ENCODE data around the gene CEP164.
A peak's percentile ranks its signal among the peaks of the same experiment; 100 is the strongest.
"Not testable (repeated sequence)": the region's sequence is repeated elsewhere in the genome, so short reads cannot be mapped to it uniquely, and the experiment has no call there.

Gene CEP164

GRCh38 chr11:117305145-117305544 is 22.5 kb upstream of the CEP164 start:
- no peak for DNase-seq (ENCODE audit: low spot score)

- no peak for DNase-seq (ENCODE audit: low spot score)
Observed at GRCh38 chr11:117309310-117309709, 18.3 kb upstream of the CEP164 start.

GRCh38 chr11:117313091-117313490 is 14.6 kb upstream of the CEP164 start:
- no peak for DNase-seq (ENCODE audit: low spot score)

GRCh38 chr11:117313828-117314768 is 13.6 kb upstream of the CEP164 start:
- no peak for DNase-seq (ENCODE audit: low spot score)

GRCh38 chr11:117314840-117315239 is 12.8 kb upstream of the CEP164 start:
- no peak for DNase-seq (ENCODE audit: low spot score)

GRCh38 chr11:117315285-117316196 is 12.1 kb upstream of the CEP164 start:
- DNase-seq (ENCODE audit: low spot score) = no peak

GRCh38 chr11:117316197-117316961 is 11.3 kb upstream of the CEP164 start, which contains the start of gene BACE1:
BACE1 (minus strand) TSS chr11:117316256; CDS start chr11:117315795, 461 bp downstream.
- DNase-seq (ENCODE audit: low spot score) = peak; percentile 82

GRCh38 chr11:117318738-117319137 is 8.9 kb upstream of the CEP164 start:
- no peak for DNase-seq (ENCODE audit: low spot score)

GRCh38 chr11:117319214-117319840 is 8.3 kb upstream of the CEP164 start:
- no peak for DNase-seq (ENCODE audit: low spot score)

GRCh38 chr11:117327255-117327566 is 443 bp upstream of the CEP164 start:
- not testable (repeated sequence) for DNase-seq (ENCODE audit: low spot score)

- DNase-seq (ENCODE audit: low spot score) = peak; percentile 36
Observed at GRCh38 chr11:117328375-117329010, 839 bp downstream of the CEP164 start.

GRCh38 chr11:117332843-117333242 is 5.2 kb downstream of the CEP164 start:
- DNase-seq (ENCODE audit: low spot score) = no peak

- DNase-seq (ENCODE audit: low spot score) = no peak
Observed at GRCh38 chr11:117333917-117334316, 6.3 kb downstream of the CEP164 start.

- DNase-seq (ENCODE audit: low spot score) = no peak
Observed at GRCh38 chr11:117334896-117335295, 7.2 kb downstream of the CEP164 start.

- DNase-seq (ENCODE audit: low spot score) = no peak
Observed at GRCh38 chr11:117335399-117335798, 7.7 kb downstream of the CEP164 start.

GRCh38 chr11:117337076-117337475 is 9.4 kb downstream of the CEP164 start:
- no peak for DNase-seq (ENCODE audit: low spot score)

GRCh38 chr11:117345039-117345438 is 17.4 kb downstream of the CEP164 start:
- DNase-seq (ENCODE audit: low spot score) = peak; percentile 38

- DNase-seq (ENCODE audit: low spot score) = no peak
Observed at GRCh38 chr11:117354550-117354949, 26.9 kb downstream of the CEP164 start.

GRCh38 chr11:117356126-117356890 is 28.7 kb downstream of the CEP164 start:
- peak; percentile 73 for DNase-seq (ENCODE audit: low spot score)

GRCh38 chr11:117361432-117361831 is 33.8 kb downstream of the CEP164 start:
- DNase-seq (ENCODE audit: low spot score) = no peak
